ENCODE measurements around the gene IDH3A.

The IDH3A gene

DNA sequence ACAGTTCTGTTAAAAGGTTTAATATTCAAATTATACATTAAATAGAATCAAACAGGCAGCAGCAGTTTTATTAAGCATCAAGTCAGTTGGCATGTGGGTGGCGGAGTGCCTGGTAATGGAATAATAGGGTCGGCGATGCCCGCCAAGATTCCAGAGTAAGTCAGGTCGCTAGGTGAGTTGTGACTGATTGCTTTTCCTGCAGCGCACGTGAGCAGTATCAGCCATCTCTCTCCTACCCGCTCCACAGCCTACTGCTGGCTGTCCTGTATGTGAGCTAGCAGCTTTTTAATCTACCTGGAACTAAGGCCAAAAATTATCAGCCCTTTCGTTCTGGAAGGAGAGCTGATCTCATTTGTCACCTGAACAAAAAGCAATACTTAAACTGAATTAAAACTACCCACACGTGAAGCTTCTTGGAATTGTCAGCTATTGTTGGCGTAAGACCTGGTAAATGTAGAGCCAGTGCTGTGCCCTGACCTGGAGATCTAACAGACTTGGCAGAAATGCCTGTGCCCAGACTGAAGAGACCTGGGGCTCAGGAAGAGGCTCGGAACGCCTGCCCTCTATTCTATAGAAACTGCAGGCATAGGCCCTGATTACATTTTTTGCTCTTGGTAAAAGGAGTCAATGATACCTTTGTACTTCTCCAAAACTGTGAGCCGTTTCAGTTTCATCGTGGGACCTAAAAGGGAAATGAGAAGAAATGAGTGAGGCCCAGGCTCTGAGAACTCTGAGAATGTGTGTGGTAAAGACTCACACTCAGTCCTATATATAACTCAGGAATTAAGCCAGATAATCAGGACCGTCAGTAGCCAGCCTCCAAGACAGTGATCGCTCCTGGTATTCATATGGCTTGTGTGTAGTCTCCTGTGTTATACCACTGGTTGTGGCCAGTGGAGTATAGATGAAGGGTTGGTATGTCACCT, 21.9 kb downstream of the IDH3A start:
- no peak for DNase-seq

DNA sequence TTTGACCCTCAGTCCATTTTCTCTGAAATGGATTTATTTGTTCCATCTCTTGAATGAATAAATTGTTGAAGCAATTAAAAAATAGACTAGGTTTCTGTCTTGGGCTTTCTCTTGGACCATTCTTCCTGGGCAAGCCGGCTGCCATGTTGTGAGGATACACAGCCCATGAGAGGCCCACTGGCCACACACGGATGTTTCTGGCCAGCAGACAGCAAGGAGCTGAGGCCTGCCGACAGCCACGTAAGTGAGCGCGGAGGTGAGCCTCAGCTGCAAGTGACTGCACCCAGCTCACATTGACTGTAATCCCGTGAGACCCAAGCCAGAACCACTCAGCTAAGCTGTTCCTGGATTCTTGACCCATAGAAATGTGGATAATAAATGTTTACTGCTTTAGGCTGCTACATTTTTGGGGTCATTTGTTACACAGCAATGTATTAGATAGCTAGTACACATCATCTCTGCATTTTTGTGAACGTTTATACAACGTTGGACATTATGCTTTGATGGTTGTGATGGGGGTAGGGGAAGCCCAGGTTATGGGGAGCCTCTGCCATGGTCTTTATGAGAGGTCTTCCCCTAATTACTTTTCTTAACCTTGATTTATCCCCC, 22.8 kb downstream of the IDH3A start:
- no peak for DNase-seq

DNA sequence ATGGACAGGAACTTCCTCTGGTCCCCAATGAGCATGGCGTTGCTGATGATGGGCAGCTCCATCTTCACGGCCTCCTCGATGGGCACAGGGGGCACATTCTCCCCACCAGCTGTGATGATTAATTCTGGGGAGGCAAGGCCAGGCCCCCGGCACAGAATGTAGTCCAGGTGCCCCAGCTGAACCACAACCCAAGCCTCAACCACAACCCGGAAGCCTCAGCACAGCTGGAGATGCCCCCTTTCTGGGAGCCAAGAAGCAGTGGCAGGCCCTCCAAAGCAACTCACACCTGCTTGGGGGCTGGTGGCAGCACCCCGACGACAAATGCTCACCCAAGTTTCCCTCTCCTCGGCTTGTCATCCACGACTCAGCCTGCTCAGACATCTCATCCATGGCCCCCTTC, 25.2 kb downstream of the IDH3A start:
- no peak for DNase-seq

DNA sequence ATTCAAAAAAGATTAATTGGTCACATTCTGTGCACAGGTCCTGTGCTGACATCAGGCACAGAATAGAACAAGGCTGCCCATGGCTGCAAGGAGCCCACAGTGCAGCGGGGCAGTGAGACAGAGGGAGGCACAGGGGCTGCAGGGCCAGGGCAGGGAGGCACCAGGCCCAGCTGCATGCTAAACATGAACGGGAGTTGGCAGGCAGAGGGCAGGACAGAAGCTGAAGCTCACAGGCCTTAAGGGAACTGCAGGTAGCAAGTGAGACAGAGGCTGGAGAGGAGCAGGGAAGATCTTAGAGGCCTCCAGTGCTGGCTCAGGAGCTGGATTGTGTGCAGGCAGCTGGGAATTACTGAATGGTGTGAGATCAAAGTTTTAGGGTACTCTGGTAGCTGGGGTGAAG, 26.2 kb downstream of the IDH3A start:
- DNase-seq: no peak

DNA sequence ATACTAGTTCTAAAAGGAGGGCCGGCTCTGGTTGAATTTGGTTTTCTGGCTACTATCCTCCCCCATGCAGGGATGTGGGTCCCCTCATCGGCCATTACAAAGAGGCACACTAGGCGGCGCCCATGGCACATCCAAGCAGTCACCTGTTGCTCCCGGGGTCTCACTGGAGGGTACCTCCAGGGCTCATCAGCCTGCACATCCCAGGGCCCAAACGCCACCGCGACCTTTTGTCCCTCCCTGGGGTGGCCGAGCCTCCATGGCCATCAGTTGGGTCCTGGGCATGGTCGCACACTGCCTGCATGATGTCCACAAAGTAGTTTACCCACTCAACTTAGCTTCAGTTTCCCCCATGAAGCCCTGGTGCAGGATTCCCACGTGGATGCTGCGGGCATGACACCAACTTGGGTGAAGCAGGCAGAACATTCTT, 28.3 kb downstream of the IDH3A start:
- DNase-seq: no peak

DNA sequence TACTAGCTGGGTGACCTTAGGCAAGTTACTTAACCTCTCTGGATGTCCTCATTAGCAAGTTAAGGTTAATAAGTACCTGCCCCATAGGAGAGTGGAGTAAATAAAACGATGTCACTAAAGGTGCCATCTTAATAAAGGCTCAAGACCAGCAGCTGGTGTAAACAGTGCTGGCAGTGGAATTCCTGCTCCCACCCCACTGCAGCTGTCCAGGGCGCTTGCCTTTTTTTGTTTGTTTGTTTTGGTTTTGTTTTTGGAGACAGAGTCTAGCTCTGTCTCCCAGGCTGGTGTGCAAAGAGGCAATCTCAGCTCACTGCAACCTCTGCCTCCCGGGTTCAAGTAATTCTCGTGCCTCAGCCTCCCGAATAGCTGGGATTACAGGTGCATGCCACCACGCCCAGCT, 28.9 kb downstream of the IDH3A start:
- no peak for DNase-seq

DNA sequence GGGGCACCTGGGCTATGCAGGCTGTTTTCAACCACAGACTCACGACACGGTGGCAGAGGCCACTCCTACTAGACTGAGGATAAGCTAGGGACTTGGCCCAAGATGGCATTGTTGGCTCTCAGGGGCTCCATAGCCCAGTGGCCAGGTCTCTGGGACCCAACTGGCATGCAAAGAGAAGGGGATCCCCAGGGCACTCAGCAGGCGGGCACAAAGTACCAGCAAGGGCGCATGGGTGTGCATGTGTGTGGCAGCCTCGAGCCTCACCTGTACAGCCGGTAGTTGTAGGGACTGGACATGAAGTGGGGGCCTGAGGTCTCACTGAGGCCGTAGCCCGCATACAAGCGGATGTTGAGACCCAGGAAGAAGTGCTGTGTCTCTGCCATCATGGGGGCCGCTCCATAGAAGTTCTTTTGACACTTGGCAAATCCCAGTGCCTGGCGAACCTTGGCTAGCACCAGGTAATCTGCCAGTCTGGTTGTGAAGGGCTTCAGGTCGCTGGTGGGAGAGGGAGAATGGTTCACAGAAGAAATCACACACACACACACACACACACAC, 30.2 kb downstream of the IDH3A start:
- DNase-seq: no peak

DNA sequence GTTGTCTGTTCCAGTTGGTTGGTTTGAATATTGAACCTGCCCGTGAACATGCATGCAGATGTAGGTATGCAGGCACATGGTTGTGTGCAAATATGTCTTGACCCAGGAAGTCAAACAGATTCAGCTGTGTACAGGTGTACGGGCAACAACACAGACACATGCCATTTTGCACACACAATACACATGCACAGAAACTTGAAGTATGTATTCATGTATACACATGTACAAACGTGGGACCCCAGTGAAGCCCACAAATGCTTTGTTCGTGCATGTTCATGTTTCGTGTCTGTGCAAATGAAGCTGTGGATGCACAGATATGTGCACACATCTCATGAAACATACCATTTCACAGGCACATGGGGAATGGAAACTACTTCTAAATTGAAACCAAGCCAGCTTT, 30.7 kb downstream of the IDH3A start:
- no peak for DNase-seq

DNA sequence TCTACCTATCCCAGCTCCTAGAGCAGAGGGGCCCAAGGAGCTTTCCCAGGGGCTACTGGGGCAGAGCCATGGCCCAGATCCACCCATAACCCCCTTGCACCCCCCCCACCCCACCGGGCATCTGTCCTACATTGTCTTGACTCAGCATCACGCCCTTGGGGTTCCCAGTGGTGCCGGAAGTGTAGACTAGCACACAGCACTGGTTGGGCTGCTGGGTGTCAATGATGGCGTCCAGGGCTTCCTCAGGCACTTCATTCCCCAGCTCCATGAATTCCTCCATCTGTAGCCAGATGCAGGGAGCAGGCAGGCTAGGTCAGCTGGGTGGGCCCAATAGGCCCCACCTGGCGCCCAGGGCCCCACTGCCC, 33.2 kb downstream of the IDH3A start:
- no peak for DNase-seq

DNA sequence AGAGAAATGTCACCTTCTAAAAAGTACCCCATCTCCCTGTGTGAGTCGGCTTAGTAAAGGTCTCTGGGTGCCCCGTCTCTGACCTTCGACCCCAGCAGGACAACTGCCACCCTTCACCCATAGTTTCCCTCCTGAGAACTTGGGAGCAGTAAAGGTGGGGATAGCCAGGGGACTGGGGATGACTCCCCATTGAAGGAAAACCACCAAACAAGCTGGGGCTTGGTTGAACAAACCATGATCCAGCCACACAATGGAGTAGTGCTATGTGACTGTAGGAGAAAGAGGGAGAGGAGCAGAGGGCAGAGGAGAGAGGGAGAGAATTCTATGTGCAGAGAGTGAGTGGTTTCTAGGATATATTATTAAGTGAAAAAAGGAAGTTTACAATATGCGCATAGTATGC, 33.7 kb downstream of the IDH3A start:
- DNase-seq: no peak

DNA sequence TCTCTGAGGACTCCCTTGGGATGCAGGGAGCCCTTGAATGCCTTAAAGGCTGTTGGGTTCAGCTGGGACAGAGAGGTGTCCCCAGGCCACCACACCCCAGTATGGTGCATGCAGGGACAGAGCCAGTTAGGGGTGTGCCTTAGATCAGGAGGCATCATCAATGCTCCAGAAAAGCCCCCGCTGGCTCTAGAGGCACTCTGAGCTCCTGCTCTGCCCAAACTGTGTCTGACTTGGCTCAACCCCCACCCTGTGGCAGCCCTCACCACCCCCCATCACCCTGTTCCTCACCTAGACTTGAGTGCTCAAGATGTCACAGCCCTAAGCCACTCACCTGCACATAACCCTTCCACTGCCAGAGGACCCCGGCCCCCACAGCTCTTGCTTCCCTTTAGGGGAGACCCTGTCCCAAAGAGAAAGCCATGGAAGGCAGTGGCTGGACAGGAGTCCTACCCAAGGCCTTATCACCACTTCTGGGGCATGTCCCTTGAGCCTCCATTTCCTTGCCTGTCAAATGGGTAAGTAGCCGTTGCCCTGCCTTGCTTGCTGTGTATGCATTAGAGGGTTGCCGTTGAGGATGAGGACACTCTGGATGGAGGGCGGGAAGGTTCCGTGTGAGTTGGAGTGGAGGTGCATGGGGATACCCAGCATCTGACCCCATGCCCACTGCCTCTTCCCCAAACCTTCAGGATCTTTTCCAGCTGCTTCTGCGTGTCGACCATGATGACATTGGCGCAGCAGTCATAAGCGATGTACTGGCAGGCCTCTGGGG, 43.8 kb downstream of the IDH3A start:
- DNase-seq: no peak

DNA sequence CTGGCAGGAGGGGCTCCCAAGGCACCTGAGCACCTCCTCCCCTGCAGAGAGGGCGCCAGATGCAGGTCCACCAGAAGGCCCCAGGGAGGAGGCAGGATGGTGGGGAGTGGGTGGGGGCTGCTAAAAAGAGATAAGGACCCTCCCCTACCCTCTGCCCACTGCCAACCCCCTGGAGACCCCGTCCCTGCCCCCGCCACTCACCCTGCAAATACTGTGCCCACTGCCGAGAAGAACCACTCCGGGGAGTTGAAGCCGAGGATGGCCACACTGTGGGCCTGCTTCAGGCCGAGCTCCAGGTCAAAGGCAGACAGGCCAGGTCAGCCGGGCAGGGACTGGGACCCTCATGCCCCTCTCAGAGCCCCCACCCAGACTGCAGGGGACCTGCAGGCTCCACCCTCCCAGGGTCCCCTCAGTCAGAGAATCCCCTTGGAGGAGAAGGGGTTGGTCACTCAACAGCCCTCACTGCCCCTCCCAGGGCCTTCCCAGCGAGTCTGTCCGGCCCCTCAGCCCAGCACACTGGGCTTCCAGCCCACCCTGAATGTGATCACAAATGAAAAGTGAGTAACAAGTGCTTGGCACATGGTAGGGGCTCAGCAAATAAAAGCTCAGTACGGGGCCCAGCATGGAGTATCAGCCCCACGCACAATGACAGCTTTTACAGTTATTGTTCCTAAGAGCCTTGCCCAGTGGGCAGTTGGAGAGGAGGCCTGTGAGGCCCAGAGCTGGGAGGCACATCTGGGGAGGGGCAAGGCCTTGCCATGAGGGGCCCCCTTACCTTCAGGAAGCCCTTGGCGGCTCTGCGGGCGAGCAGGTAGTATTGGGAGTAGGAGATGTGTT, 44.8 kb downstream of the IDH3A start:
- peak; percentile 26 for DNase-seq

DNA sequence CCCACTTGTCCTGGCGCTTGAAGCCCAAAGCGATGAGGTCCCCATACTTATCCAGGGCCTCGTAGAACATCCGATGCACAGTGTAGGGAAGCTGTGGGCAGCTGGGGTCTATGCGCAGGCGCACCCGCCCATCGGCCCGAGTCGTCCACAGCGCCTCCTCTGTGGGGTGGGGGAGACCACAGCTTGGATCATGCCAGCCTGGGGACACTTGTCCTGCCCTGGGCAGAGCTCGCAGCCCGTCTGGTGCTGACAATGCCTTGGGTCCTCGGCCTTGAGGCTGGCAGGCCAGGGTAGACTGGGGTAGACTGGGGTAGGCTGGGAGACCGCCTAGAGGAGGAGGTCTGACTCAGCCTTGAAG, 45.4 kb downstream of the IDH3A start:
- peak; percentile 32 for DNase-seq

DNA sequence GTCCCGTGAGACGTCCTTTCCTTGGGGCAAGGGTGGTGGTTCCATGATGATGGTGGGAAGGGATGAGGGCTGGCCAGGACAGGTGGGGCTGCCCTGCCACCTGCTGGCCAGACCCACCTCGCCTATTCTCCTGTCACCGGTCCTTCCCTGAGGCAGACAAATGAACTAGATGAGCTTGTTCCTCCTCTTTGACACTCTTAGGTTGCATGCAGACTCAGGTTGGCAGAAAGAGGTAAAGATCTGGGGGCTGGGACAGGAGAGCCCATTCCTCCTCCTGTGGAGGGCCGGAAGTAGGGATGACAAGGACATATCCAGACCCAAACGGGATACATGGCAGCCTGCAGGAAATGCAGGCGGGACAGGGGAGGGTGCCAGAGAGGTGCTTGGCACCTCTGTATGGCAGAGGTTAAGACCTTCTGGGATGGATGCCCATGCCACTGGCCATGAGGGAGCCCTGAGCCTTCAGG, 46.6 kb downstream of the IDH3A start:
- peak; percentile 47 for DNase-seq

DNA sequence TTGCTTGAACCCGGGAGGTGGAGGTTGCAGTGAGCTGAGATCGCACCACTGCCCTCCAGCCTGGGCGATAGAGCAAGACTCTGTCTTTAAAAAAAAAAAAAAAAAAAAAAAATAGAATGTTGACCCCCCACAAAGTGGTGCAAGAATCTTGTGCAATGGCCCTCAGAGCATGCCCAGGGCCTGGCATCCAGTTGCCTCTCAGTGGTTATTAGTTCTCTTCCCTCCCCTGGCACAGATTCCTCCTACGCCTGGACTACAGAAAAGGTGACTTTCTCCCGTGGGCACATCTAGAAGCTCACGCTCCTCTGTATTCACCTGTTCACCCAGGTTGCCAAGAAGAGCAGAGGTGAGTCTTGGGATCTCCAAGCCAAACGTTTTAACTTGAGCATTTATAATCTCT, 48.5 kb downstream of the IDH3A start:
- no peak for DNase-seq

DNA sequence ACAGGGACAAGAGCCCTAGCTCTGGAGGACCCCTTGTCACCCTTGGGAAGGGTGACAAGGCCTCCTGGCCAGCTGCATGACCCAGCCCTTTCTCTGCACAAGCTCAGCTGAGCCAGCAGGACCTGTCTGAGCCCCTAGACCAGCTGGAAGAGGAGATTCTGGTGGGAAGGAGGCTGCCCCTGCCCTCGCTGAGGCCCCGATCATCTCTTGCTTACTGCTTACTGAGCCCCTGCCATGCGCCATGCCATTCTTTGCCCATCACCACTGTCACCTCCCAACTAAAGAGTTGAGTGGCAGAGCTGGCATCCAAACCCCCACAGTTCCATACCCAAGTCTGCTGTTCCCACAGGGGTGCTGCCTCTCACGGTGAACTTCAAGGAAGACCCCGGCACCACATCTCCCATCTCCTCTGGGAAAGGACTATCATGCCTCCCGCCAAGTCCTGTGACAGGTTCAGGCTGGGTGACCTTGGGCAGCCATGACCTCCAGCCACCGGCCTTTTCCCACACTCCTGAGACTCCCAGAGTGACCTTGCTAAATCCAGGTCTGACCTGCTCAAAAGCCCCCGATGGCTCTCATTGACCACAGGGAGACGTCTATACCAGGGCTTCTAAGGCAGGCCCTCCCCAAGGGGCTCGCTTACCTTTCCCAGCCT, 51.2 kb downstream of the IDH3A start:
- DNase-seq: no peak

DNA sequence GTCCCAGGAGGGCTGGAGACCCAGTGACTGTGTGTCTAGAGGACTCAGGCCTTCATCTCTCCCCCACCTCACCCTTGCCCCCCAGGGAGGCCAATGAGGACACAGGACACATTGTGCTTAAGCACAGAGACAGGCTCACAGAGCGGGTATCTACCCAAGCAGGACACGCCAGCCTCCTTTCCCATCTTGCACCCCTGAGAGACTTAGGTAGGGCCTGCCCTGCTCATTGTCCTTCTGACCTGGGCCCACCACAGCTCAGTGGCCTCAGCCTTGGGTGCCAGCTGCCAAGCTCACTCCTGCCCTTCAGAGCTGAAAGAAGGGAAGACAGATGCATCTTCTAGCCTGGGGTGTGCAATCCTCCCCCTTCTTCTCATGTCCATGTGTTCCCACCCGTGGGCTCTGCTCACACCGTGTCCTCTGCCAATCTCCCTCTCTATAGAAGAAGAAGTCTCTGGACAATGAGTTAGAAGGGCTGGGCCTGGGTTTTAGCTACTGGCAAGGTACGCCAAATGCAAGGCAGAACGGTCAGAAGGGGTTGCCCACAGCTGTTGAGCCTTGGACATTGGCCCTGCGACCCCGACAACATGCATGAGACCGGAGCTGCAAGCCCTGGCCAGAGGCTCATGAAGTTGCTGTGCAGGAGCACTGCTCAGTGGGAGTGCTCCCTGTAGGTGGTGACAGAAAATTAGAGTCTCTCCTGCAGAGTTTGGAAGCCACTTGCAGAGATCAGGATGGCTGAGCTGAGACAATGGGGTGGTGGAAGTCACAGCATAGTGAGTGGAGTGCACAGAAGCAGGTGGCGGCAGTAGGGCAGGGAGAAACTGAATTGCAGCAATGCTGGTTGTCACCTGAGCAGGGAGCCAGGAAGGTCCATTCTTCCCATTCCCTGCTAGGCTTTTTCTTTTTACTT, 52.4 kb downstream of the IDH3A start:
- DNase-seq: no peak

DNA sequence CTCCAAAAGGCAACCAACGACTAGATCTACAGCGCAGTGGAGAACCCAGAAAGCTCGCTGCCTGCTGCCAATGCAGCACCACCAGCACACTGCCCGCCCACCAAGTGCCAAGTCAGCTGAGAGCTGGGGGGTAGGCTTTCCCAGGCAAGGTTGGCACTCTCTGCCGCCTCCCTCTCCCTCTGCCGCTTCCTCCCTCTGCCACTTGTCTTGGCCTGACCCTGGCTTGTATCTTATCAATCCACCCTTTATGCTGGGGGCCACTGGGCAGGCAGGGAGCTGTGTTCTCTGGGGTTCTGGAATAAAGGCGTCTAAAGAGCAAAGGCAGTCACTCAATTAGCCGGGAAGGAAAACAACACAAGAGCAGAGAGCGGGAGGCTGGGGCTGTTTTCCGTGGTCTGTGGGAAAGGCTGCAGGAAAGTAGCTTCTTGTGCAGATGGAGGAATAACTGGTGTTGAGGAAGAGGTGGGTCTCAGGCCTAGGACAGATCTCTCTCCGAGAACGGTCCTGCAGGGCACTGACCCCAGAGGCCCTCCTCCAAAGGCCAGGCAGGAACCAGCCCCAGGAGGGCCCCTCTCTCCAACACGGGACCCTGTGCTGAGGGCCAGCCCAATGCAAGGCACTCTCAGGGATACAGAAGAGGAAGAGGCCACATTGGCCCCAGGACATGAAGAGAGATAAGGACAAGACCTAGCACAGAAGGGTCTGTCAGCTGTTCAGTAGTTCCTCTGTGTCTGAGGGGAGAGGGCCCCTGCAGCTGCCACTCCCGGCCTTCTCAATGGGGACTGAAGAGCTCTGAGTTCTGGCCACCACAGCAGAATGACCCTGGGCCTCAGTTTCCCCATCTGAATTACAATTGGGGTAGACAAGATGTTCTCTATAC, 54.4 kb downstream of the IDH3A start:
- no peak for DNase-seq

All from right forelimb (tissue), 1 donor.